ENCODE measurements around the gene PRR22. TPM values are rescaled to one million over a fixed set of nuclear protein-coding genes. Genes with fewer than 3 reads are reported as not detected.

PRR22 gene
- polyA plus RNA-seq, 1 donor from 2014 or later, result 0.97 TPM

DNA sequence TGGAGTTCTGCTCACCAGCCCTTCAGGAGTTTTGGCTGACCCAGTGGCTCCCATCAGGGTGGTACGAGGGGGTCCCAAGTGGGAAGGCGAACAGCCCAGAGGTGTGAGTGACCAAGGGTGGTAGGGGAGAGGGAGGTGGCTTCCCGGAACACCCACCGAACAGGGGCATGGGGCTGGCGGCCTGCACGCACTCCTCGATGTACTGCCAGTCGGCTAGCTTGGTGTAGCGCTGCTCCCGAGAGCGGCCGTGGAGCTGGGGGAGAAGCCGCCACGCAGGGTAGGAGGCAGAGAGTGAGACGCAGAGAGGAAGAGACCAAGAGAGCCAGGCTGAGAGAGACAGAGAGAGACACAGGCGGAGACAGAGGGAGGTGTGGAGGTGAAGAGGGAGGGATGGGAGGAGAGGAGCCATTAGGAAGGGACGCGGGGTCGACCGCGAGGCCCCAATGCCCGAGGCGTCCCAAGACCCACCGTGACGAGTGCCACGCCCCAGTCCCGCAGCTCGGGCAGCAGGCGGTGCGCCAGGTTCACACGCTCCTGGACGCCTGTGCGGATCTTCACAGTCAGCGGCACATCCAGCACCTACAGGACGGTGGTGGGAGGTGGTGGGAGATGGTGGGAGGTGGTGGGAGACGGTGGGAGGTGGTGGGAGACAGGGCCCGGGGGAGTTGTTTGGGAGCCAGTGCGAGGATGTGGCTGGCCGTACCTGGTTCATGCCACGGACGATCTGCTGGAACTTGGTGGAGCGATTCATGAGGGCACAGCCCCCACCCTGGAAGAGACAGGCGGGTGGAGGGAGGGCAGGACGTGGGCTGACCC, 2.3 kb upstream of the PRR22 start:
- Histone ChIP-seq H3F3A (ENCODE audit: insufficient read depth, low read length, poor library complexity, severe bottlenecking) (no peaks in the 10 kb centered on the region), H3K27ac (ENCODE audit: low read length) (no peak overlapping the region), H4K20me1 (ENCODE audit: insufficient read depth) (no peaks in the 10 kb centered on the region), H3K9ac (ENCODE audit: low read length) (no peak overlapping the region), H3K36me3 (ENCODE audit: insufficient read depth, low read length) (no peaks in the 10 kb centered on the region), H3K4me2 (ENCODE audit: low read length) (no peak overlapping the region), H3K4me3 (ENCODE audit: low read length) (no peak overlapping the region), H3K27me3 (ENCODE audit: insufficient read depth, low read depth, low read length) (no peaks in the 10 kb centered on the region), H3K9me2 (ENCODE audit: insufficient read depth, low read length) (no peaks in the 10 kb centered on the region), H2AFZ (ENCODE audit: low read depth, low read length) (no peak overlapping the region), H3K9me3 (ENCODE audit: low read length) (no peaks in the 10 kb centered on the region), H3K79me2 (replicated peaks; ENCODE audit: insufficient read depth, low read length) (no peaks in the 10 kb centered on the region)
- TF ChIP-seq EZH2 (IDR thresholded peaks at IDR 0.05; ENCODE audit: borderline replicate concordance, insufficient read depth, low read length, poor library complexity, severe bottlenecking) (no peak), SMC3 (conservative IDR thresholded peaks at IDR 0.05; ENCODE audit: poor library complexity) (no peak), TAF1 (IDR thresholded peaks at IDR 0.05; ENCODE audit: low read depth) (no peak), POLR2AphosphoS5 (IDR thresholded peaks at IDR 0.05) (no peak), EP300 (conservative IDR thresholded peaks at IDR 0.05; ENCODE audit: poor library complexity, severe bottlenecking) (no peak), MXI1 (conservative IDR thresholded peaks at IDR 0.05; ENCODE audit: poor library complexity, severe bottlenecking) (no peak), RAD21 (conservative IDR thresholded peaks at IDR 0.05) (no peak), CTCF (IDR thresholded peaks at IDR 0.05; ENCODE audit: poor library complexity, severe bottlenecking) (no peak)
- TF ChIP-seq, protein P1, sequence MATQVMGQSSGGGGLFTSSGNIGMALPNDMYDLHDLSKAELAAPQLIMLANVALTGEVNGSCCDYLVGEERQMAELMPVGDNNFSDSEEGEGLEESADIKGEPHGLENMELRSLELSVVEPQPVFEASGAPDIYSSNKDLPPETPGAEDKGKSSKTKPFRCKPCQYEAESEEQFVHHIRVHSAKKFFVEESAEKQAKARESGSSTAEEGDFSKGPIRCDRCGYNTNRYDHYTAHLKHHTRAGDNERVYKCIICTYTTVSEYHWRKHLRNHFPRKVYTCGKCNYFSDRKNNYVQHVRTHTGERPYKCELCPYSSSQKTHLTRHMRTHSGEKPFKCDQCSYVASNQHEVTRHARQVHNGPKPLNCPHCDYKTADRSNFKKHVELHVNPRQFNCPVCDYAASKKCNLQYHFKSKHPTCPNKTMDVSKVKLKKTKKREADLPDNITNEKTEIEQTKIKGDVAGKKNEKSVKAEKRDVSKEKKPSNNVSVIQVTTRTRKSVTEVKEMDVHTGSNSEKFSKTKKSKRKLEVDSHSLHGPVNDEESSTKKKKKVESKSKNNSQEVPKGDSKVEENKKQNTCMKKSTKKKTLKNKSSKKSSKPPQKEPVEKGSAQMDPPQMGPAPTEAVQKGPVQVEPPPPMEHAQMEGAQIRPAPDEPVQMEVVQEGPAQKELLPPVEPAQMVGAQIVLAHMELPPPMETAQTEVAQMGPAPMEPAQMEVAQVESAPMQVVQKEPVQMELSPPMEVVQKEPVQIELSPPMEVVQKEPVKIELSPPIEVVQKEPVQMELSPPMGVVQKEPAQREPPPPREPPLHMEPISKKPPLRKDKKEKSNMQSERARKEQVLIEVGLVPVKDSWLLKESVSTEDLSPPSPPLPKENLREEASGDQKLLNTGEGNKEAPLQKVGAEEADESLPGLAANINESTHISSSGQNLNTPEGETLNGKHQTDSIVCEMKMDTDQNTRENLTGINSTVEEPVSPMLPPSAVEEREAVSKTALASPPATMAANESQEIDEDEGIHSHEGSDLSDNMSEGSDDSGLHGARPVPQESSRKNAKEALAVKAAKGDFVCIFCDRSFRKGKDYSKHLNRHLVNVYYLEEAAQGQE (IDR thresholded peaks at IDR 0.05; ENCODE audit: borderline replicate concordance), result no peak

- no peak overlapping the region for H2AFZ ChIP-seq (ENCODE audit: low read depth, low read length)
- H3K9me2 ChIP-seq (ENCODE audit: insufficient read depth, low read length), result no peaks in the 10 kb centered on the region
- no peak overlapping the region for H3K9ac ChIP-seq (ENCODE audit: low read length)
- no peak for TF ChIP-seq SMC3 (conservative IDR thresholded peaks at IDR 0.05; ENCODE audit: poor library complexity)
- no peak for TF ChIP-seq RAD21 (conservative IDR thresholded peaks at IDR 0.05)
- no peak for TF ChIP-seq MXI1 (conservative IDR thresholded peaks at IDR 0.05; ENCODE audit: poor library complexity, severe bottlenecking)
- TF ChIP-seq EP300 (conservative IDR thresholded peaks at IDR 0.05; ENCODE audit: poor library complexity, severe bottlenecking), result no peak
- TF ChIP-seq EZH2 (IDR thresholded peaks at IDR 0.05; ENCODE audit: borderline replicate concordance, insufficient read depth, low read length, poor library complexity, severe bottlenecking), result no peak
- TF ChIP-seq POLR2AphosphoS5 (IDR thresholded peaks at IDR 0.05), result no peak
- TF ChIP-seq, protein P1 (IDR thresholded peaks at IDR 0.05; ENCODE audit: borderline replicate concordance), result no peak
- TF ChIP-seq TAF1 (IDR thresholded peaks at IDR 0.05; ENCODE audit: low read depth), result no peak
- no peak for TF ChIP-seq CTCF (IDR thresholded peaks at IDR 0.05; ENCODE audit: poor library complexity, severe bottlenecking)
- no peaks in the 10 kb centered on the region for H3K79me2 ChIP-seq (replicated peaks; ENCODE audit: insufficient read depth, low read length)
- H3K4me2 ChIP-seq (ENCODE audit: low read length), result no peak overlapping the region
- no peaks in the 10 kb centered on the region for H3K27me3 ChIP-seq (ENCODE audit: insufficient read depth, low read depth, low read length)
- H3K9me3 ChIP-seq (ENCODE audit: low read length), result no peaks in the 10 kb centered on the region
- no peaks in the 10 kb centered on the region for H3K36me3 ChIP-seq (ENCODE audit: insufficient read depth, low read length)
- H3F3A ChIP-seq (ENCODE audit: insufficient read depth, low read length, poor library complexity, severe bottlenecking), result no peaks in the 10 kb centered on the region
- no peak overlapping the region for H3K4me3 ChIP-seq (ENCODE audit: low read length)
- H4K20me1 ChIP-seq (ENCODE audit: insufficient read depth), result no peaks in the 10 kb centered on the region
- H3K27ac ChIP-seq (ENCODE audit: low read length), result no peak overlapping the region
Measured at GRCh38 chr19:5785423-5785822, 877 bp upstream of the PRR22 start.

All from neural cell (in vitro differentiated cells).